ENCODE data around the gene FRRS1. TPM values are rescaled to one million over a fixed set of nuclear protein-coding genes. Genes with fewer than 3 reads are reported as not detected.
"Not testable (repeated sequence)": the region's sequence is repeated elsewhere in the genome, so short reads cannot be mapped to it uniquely, and the experiment has no call there.

The FRRS1 gene
- under 1 TPM in 1 of 3 donors, not detected in 2; 0.10 TPM for polyA plus RNA-seq

GRCh38 chr1:99766378-99766800 is at the start of gene FRRS1:
FRRS1 (minus strand) TSS chr1:99766635; CDS start chr1:99748768, 17,867 bp downstream.
- peak within 1 kb of the TSS; percentile 89 to 96 (median 94) for H3K4me3 Mint-ChIP-seq
- peaks cover 6 to 8% of the 10 kb centered on the region in 2 donors for H3K4me1 Mint-ChIP-seq
- peaks cover 2 to 3% (median 3%) of the 10 kb centered on the region in 3 donors for H3K27me3 Mint-ChIP-seq (ENCODE audit: low read depth in 3 of 3)
- peak; percentile 15 to 39 (median 32) for DNase-seq
- no peaks in the 10 kb centered on the region for H3K9me3 Mint-ChIP-seq
- no peaks in the 10 kb centered on the region for H3K36me3 Mint-ChIP-seq
- peak within 1 kb of the TSS; percentile 63 to 92 (median 83) for H3K27ac Mint-ChIP-seq

GRCh38 chr1:99814373-99814900 is 48.0 kb upstream of the FRRS1 start:
- no peaks in the 10 kb centered on the region for H3K9me3 Mint-ChIP-seq
- DNase-seq: no peak
- H3K4me3 Mint-ChIP-seq: no peak overlapping the region
- H3K4me1 Mint-ChIP-seq: no peaks in the 10 kb centered on the region
- H3K27ac Mint-ChIP-seq: no peak overlapping the region
- no peaks in the 10 kb centered on the region for H3K36me3 Mint-ChIP-seq
- H3K27me3 Mint-ChIP-seq (ENCODE audit: low read depth in 3 of 3): peaks cover 3 to 4% (median 3%) of the 10 kb centered on the region in 3 donors

GRCh38 chr1:99811747-99812146 is 45.3 kb upstream of the FRRS1 start:
- Mint-ChIP-seq H3K27me3 (ENCODE audit: low read depth in 3 of 3) (peaks cover 3 to 4% (median 4%) of the 10 kb centered on the region in 3 donors), H3K36me3 (no peaks in the 10 kb centered on the region), H3K4me3 (no peak overlapping the region), H3K4me1 (no peaks in the 10 kb centered on the region), H3K9me3 (no peaks in the 10 kb centered on the region), H3K27ac (no peak overlapping the region)
- DNase-seq: no peak

GRCh38 chr1:99811075-99811474 is 44.6 kb upstream of the FRRS1 start:
- Mint-ChIP-seq H3K27me3 (ENCODE audit: low read depth in 3 of 3) (peaks cover 3 to 4% (median 4%) of the 10 kb centered on the region in 3 donors), H3K36me3 (no peaks in the 10 kb centered on the region), H3K27ac (no peak overlapping the region), H3K4me3 (no peak overlapping the region), H3K4me1 (no peaks in the 10 kb centered on the region), H3K9me3 (no peaks in the 10 kb centered on the region)
- no peak for DNase-seq

GRCh38 chr1:99808391-99809115 is 42.1 kb upstream of the FRRS1 start:
- H3K36me3 Mint-ChIP-seq: no peaks in the 10 kb centered on the region
- H3K27me3 Mint-ChIP-seq (ENCODE audit: low read depth in 3 of 3): peaks cover 0 to 4% (median 3%) of the 10 kb centered on the region in 3 donors
- H3K4me1 Mint-ChIP-seq: no peaks in the 10 kb centered on the region
- no peak overlapping the region for H3K27ac Mint-ChIP-seq
- H3K4me3 Mint-ChIP-seq: no peak overlapping the region
- H3K9me3 Mint-ChIP-seq: no peaks in the 10 kb centered on the region
- peak; percentile 56 to 62 (median 61) for DNase-seq

- no peak for DNase-seq
- H3K4me3 Mint-ChIP-seq: no peak overlapping the region
- no peaks in the 10 kb centered on the region for H3K9me3 Mint-ChIP-seq
- no peaks in the 10 kb centered on the region for H3K36me3 Mint-ChIP-seq
- no peaks in the 10 kb centered on the region for H3K4me1 Mint-ChIP-seq
- H3K27me3 Mint-ChIP-seq (ENCODE audit: low read depth in 3 of 3): peaks cover 0 to 4% (median 3%) of the 10 kb centered on the region in 3 donors
- H3K27ac Mint-ChIP-seq: no peak overlapping the region
Measured at GRCh38 chr1:99806882-99807281, 40.4 kb upstream of the FRRS1 start.

GRCh38 chr1:99801584-99801983 is 35.1 kb upstream of the FRRS1 start:
- no peak for DNase-seq
- Mint-ChIP-seq H3K4me3 (no peak overlapping the region), H3K4me1 (no peaks in the 10 kb centered on the region), H3K36me3 (no peaks in the 10 kb centered on the region), H3K9me3 (no peaks in the 10 kb centered on the region), H3K27ac (no peak overlapping the region), H3K27me3 (ENCODE audit: low read depth in 3 of 3) (peaks cover 1 to 15% (median 2%) of the 10 kb centered on the region in 3 donors)

- not testable (repeated sequence) for H3K27ac Mint-ChIP-seq, DNase-seq, H3K4me1 Mint-ChIP-seq, H3K4me3 Mint-ChIP-seq, H3K9me3 Mint-ChIP-seq, H3K36me3 Mint-ChIP-seq
- peaks cover 3 to 18% (median 5%) of the 10 kb centered on the region in 3 donors for H3K27me3 Mint-ChIP-seq (ENCODE audit: low read depth in 3 of 3)
Measured at GRCh38 chr1:99793861-99794260, 27.4 kb upstream of the FRRS1 start.

GRCh38 chr1:99789715-99790114 is 23.3 kb upstream of the FRRS1 start:
- Mint-ChIP-seq H3K27ac (no peak overlapping the region), H3K27me3 (ENCODE audit: low read depth in 3 of 3) (peaks cover 1 to 11% (median 6%) of the 10 kb centered on the region in 3 donors), H3K36me3 (no peaks in the 10 kb centered on the region), H3K9me3 (no peaks in the 10 kb centered on the region), H3K4me1 (peaks cover 9 to 12% of the 10 kb centered on the region in 2 donors), H3K4me3 (no peak overlapping the region)
- DNase-seq: no peak

- Mint-ChIP-seq H3K4me3 (no peak overlapping the region), H3K4me1 (peaks cover 16 to 20% of the 10 kb centered on the region in 2 donors), H3K27ac (no peak overlapping the region), H3K9me3 (no peaks in the 10 kb centered on the region), H3K27me3 (ENCODE audit: low read depth in 3 of 3) (peaks cover 1 to 11% (median 6%) of the 10 kb centered on the region in 3 donors), H3K36me3 (no peaks in the 10 kb centered on the region)
- DNase-seq: no peak
Measured at GRCh38 chr1:99788896-99789295, 22.5 kb upstream of the FRRS1 start.

- no peak for DNase-seq
- Mint-ChIP-seq H3K27ac (no peak overlapping the region), H3K27me3 (ENCODE audit: low read depth in 3 of 3) (peaks cover 1 to 11% (median 3%) of the 10 kb centered on the region in 3 donors), H3K36me3 (no peaks in the 10 kb centered on the region), H3K4me3 (no peak overlapping the region), H3K9me3 (no peaks in the 10 kb centered on the region), H3K4me1 (peaks cover 16 to 20% of the 10 kb centered on the region in 2 donors)
Measured at GRCh38 chr1:99786751-99787501, 20.5 kb upstream of the FRRS1 start.

- Mint-ChIP-seq H3K4me1 (peaks cover 16 to 20% of the 10 kb centered on the region in 2 donors), H3K36me3 (no peaks in the 10 kb centered on the region), H3K4me3 (peak overlapping the region; percentile 34 to 68 (median 58)), H3K9me3 (no peaks in the 10 kb centered on the region), H3K27ac (no peak overlapping the region), H3K27me3 (ENCODE audit: low read depth in 3 of 3) (peaks cover 2 to 9% (median 4%) of the 10 kb centered on the region in 3 donors)
- peak; percentile 22 to 28 (median 28) for DNase-seq
Measured at GRCh38 chr1:99784809-99785255, 18.4 kb upstream of the FRRS1 start.

- Mint-ChIP-seq H3K9me3 (no peaks in the 10 kb centered on the region), H3K27me3 (ENCODE audit: low read depth in 3 of 3) (peaks cover 2 to 9% (median 6%) of the 10 kb centered on the region in 3 donors), H3K4me1 (peaks cover 16 to 20% of the 10 kb centered on the region in 2 donors), H3K27ac (peak overlapping the region in 1 of 6 donors; percentile 7), H3K4me3 (peak overlapping the region in 3 of 5 donors; percentile 43 to 68 (median 60)), H3K36me3 (no peaks in the 10 kb centered on the region)
- DNase-seq: no peak
Measured at GRCh38 chr1:99784143-99784542, 17.7 kb upstream of the FRRS1 start.

- Mint-ChIP-seq H3K4me3 (no peak overlapping the region), H3K27me3 (ENCODE audit: low read depth in 3 of 3) (peaks cover 2 to 6% (median 5%) of the 10 kb centered on the region in 3 donors), H3K4me1 (peaks cover 16 to 20% of the 10 kb centered on the region in 2 donors), H3K9me3 (no peaks in the 10 kb centered on the region), H3K36me3 (no peaks in the 10 kb centered on the region), H3K27ac (no peak overlapping the region)
- DNase-seq: no peak
Measured at GRCh38 chr1:99782920-99783319, 16.5 kb upstream of the FRRS1 start.
